ENCODE measurements around the gene TRIM14.

- TF ChIP-seq CTCF (IDR thresholded peaks at IDR 0.05) (no peak), EP300 (IDR thresholded peaks at IDR 0.05) (no peak), POLR2A (IDR thresholded peaks at IDR 0.05) (no peak)
Observed at GRCh38 chr9:98136489-98136888, 17.5 kb upstream of the TRIM14 start.

All from gastroesophageal sphincter (tissue), 3 donors.